SK-N-SH treated with all-trans-retinoic acid at 6 μM for 48 hours (cell line): ENCODE data around the gene PDIA4.

Experiments
- CSRNP3 ChIP-seq: fragments of 250-450 bp; sonication (Bioruptor Pico); IDR thresholded peaks from 2 replicates; pipeline ENCODE4 v1.5.1; 2021; ENCODE audit warnings: mild to moderate bottlenecking, moderate library complexity
- GLIS3 ChIP-seq: fragments of 250-450 bp; sonication (Bioruptor Pico); IDR thresholded peaks from 2 replicates; pipeline ENCODE4 v1.5.0; 2020; ENCODE audit warnings: mild to moderate bottlenecking, moderate library complexity
- PATZ1 ChIP-seq: fragments of 250-450 bp; sonication (Bioruptor Pico); IDR thresholded peaks from 2 replicates; pipeline ENCODE4 v1.8.0; 2020; ENCODE audit warnings: mild to moderate bottlenecking, moderate library complexity, borderline replicate concordance
- RARB ChIP-seq: fragments of 250-450 bp; sonication (Bioruptor Pico); IDR thresholded peaks from 2 replicates; pipeline ENCODE4 v1.8.0; 2021; ENCODE audit warnings: mild to moderate bottlenecking, moderate library complexity
- TOX ChIP-seq: fragments of 250-450 bp; sonication (Bioruptor Pico); IDR thresholded peaks from 2 replicates; pipeline ENCODE4 v1.8.0; 2021; ENCODE audit warnings: mild to moderate bottlenecking, moderate library complexity, borderline replicate concordance
- ZC3H10 ChIP-seq: fragments of 250-450 bp; sonication (Bioruptor Pico); IDR thresholded peaks from 2 replicates; pipeline ENCODE4 v1.5.1; 2021; ENCODE audit warnings: mild to moderate bottlenecking, moderate library complexity
- ZNF70 ChIP-seq: fragments of 450-650 bp; formaldehyde crosslinking; IDR thresholded peaks from 2 replicates; pipeline ENCODE4 v1.5.0; 2020; ENCODE audit warnings: mild to moderate bottlenecking, moderate library complexity

GRCh38 chr7:149071641-149072437 lies 43.5 kb upstream of the PDIA4 start:
- TF ChIP-seq PATZ1 (CRISPR knock-in tag), result no peak
- TF ChIP-seq GLIS3 (CRISPR knock-in tag), result no peak
- no peak for TF ChIP-seq ZC3H10
- TF ChIP-seq CSRNP3 (CRISPR knock-in tag), result no peak
- no peak for TF ChIP-seq RARB (CRISPR knock-in tag)
- TF ChIP-seq TOX, result no peak
- TF ChIP-seq ZNF70 (CRISPR knock-in tag), result no peak
